AG04450 (cell line): ENCODE data around the gene OPRD1. TPM values are rescaled to one million over a fixed set of nuclear protein-coding genes. Genes with fewer than 3 reads are reported as not detected.

Experiments used
- CTCF ChIA-PET: fragments of 300-600, 350-600 bp; formaldehyde crosslinking; extraction: SDS; loops from one replicate; lab custom pipeline; 2022; ENCODE audit warnings: antibody characterized with exemption, inconsistent platforms; lab: Charles Lee
- POLR2A ChIA-PET: fragments of 350-600 bp; formaldehyde crosslinking; extraction: SDS; loops from one replicate; lab custom pipeline; 2021; ENCODE audit warnings: antibody characterized with exemption, inconsistent platforms; lab: Yijun Ruan, JAX
- DNase-seq: peaks from one replicate; pipeline ENCODE4 v3.0.0-alpha.2; 2011; ENCODE audit warnings: low read depth, low spot score
- H3K27ac ChIP-seq: one replicate; pipeline ENCODE4 v1.5.1; 2012; ENCODE audit warnings: low read depth, low read length, control low read depth
- H3K27me3 ChIP-seq: one replicate; pipeline ENCODE4 v1.6.0; 2012; ENCODE audit warnings: low read length; ENCODE audit not compliant: control insufficient read depth, insufficient read depth
- H3K4me3 ChIP-seq: 2 replicates; pipeline ENCODE4 v1.5.1; 2011; ENCODE audit warnings: mild to moderate bottlenecking, low read depth, low read length, control low read depth
- H3K9me3 ChIP-seq: 2 replicates; pipeline ENCODE4 v1.5.1; 2012; ENCODE audit warnings: low read length; ENCODE audit not compliant: control insufficient read depth, insufficient read depth
- polyA plus RNA-seq: library from polyadenylated mRNA; depleted of rRNA; stranded (reverse); fragments of >200 nt; gene quantifications from 2 replicates; pipeline ENCODE4 v1.2.3, GENCODE V29; 2011
- TF ChIP-seq, protein P1 (sequence below): IDR thresholded peaks from 2 replicates; pipeline ENCODE4 v1.5.1; 2011; ENCODE audit warnings: low read depth, low read length, control low read depth, inconsistent platforms

OPRD1 gene
- polyA plus RNA-seq, 1 experiment = not detected

DNA sequence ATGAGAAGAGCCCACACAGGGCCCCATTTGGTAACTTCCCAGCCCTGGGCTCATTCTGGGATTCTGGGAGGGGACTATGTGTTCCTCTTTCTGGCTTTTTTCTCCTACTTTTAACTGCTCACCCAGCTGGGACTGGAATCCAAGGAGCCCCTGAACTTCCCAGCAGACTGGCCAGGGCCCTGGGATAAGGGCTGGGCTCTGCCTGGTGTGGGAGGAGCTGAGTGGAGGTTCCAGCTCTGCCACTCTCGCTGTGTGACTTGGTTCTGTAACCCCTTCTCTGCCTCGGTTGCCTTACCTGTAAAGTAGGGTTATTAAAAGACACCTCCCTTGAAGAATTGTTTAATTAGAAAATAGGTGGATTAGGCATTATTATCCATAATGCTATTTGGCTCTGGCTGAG, 82.8 kb downstream of the OPRD1 start:
- ChIA-PET CTCF (interaction anchor here (0.6 to 5.2 kb wide), 3 partner anchors 9 to 307 kb away, joined by 3 to 53 read pairs (median 7); no protein-coding TSS in a partner anchor), POLR2A (no interaction called here)
- DNase-seq = no peak
- TF ChIP-seq, protein P1, sequence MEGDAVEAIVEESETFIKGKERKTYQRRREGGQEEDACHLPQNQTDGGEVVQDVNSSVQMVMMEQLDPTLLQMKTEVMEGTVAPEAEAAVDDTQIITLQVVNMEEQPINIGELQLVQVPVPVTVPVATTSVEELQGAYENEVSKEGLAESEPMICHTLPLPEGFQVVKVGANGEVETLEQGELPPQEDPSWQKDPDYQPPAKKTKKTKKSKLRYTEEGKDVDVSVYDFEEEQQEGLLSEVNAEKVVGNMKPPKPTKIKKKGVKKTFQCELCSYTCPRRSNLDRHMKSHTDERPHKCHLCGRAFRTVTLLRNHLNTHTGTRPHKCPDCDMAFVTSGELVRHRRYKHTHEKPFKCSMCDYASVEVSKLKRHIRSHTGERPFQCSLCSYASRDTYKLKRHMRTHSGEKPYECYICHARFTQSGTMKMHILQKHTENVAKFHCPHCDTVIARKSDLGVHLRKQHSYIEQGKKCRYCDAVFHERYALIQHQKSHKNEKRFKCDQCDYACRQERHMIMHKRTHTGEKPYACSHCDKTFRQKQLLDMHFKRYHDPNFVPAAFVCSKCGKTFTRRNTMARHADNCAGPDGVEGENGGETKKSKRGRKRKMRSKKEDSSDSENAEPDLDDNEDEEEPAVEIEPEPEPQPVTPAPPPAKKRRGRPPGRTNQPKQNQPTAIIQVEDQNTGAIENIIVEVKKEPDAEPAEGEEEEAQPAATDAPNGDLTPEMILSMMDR = no peak
- Histone ChIP-seq H3K9me3 (no peaks in the 10 kb centered on the region), H3K27ac (no peak overlapping the region), H3K27me3 (peaks cover 2% of the 10 kb centered on the region), H3K4me3 (no peak overlapping the region)

DNA sequence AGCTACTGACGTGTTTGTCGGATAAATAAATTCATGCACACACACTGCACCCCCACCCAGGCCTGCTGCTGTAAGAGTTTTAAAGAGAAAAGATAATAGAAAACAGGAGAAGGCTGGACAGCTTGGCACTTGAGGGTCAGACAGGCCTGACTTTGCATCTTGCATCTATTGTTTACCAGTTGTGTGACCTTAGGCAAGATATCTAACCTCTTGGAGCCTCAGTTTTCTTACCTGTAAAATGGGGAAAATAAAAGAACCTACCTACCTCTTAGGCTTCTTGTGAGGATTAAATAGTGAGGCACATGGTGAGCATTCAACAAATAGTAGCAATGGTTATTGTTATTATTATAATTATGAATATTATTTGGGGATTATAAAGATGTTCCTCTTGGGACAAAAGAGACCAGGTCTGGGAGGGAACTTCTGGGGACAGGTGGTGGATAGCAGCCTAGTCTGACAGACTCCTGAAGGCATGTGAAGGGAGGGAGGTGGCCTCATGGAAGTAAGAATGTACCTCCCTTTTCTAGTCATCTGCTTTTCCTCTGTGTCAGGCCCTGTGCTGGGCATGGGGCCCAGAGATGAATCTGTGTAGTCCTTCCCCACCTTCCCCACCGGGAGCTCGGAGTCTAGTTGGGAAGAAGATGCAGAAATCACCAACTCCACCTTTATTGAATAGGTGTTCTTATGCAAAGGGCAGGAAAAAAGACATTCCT, 84.1 kb downstream of the OPRD1 start:
- POLR2A ChIA-PET = no interaction called here
- Histone ChIP-seq H3K27me3 (peaks cover 2% of the 10 kb centered on the region), H3K9me3 (no peaks in the 10 kb centered on the region), H3K27ac (no peak overlapping the region), H3K4me3 (no peak overlapping the region)
- CTCF ChIA-PET = no interaction called here
- TF ChIP-seq, protein P1 = no peak
- no peak for DNase-seq

DNA sequence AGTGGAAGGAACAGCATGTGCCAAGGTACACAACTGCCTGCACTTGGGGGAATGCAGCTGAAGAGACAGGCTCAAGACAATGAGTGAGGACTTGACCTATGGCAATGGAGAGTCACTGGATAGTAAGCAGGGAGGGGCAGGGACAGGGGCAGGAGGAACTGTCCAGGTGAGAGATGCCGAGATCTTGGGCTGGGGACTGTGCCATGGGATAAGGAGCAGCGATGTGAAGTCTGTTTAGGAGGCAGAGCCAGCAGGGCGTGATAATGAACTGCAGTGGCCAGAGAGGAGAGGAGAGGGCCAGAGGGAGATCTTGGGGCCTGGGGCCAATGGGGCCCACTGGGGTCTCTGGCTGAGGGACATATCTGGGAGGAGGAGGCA, 84.6 kb downstream of the OPRD1 start:
- Histone ChIP-seq H3K27me3 (peaks cover 2% of the 10 kb centered on the region), H3K9me3 (no peaks in the 10 kb centered on the region), H3K27ac (no peak overlapping the region), H3K4me3 (no peak overlapping the region)
- ChIA-PET POLR2A (no interaction called here), CTCF (no interaction called here)
- DNase-seq = no peak
- TF ChIP-seq, protein P1 = no peak

DNA sequence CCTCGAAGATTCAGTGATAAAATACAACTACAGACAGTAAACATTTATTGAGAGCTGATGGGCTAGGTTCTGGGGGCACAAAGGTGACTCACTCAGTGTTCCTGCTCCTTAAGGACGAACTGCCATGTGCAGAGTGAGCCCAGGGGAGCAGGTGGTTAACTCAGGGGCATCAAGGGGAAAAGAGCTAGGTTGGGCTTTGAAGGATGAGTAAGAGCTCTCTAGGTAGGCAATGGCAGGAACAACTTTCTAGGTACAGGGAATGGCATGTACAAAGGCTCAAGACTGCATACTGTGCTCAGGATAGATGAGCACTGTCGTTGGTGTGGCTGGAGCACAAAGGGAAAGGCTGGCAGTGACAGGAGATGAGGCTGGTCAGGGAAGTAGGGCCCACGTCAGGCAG, 85.8 kb downstream of the OPRD1 start:
- CTCF ChIA-PET = interaction anchor here (0.8 to 1.3 kb wide), 2 partner anchors 16 to 305 kb away, joined by 3 to 4 read pairs; no protein-coding TSS in a partner anchor
- TF ChIP-seq, protein P1 = no peak
- POLR2A ChIA-PET = no interaction called here
- no peaks in the 10 kb centered on the region for H3K9me3 ChIP-seq
- no peak overlapping the region for H3K4me3 ChIP-seq
- peaks cover 2% of the 10 kb centered on the region for H3K27me3 ChIP-seq
- no peak overlapping the region for H3K27ac ChIP-seq
- no peak for DNase-seq

DNA sequence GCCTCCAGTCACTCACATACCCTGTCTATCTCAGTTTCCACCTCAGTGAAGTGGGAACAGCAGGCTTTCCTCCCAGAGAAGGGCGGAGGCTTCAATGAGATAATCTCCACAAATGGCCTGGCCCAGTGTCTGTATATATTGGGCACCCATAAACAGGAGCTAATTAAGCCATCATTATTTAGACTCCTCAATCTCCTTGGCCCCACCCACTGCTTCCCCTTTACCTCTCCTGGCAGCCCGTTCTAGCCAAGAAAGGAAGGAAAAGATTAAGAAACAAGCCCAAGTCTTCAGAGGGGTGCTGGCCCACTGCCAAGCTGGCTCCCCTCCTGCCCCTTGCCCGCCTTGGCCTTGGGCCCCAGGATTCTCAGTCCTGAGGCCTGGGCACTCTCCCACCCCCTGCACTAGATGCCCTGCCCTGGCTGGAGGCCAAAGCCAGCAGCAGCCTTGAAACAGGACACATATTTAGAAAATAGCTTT, 86.5 kb downstream of the OPRD1 start:
- H3K9me3 ChIP-seq = no peaks in the 10 kb centered on the region
- no peak for DNase-seq
- H3K27ac ChIP-seq = no peak overlapping the region
- ChIA-PET CTCF (interaction anchor here (1.0 to 1.3 kb wide), 2 partner anchors 135 to 304 kb away, joined by 3 to 4 read pairs; no protein-coding TSS in a partner anchor), POLR2A (no interaction called here)
- TF ChIP-seq, protein P1 = no peak
- H3K4me3 ChIP-seq = no peak overlapping the region
- H3K27me3 ChIP-seq = peaks cover 2% of the 10 kb centered on the region
